D721Med (cell line): ENCODE measurements around the gene PARD6G.
"Not testable (repeated sequence)": the region's sequence is repeated elsewhere in the genome, so short reads cannot be mapped to it uniquely, and the experiment has no call there.

Experiments used
- DNase-seq: peaks from one replicate; pipeline ENCODE4 v3.0.0; 2011; ENCODE audit warnings: low spot score; ENCODE audit not compliant: insufficient read length
- FAIRE-seq: peaks from 2 replicates; lab custom pipeline; 2011; peaks lifted over from hg19 to GRCh38; lab: Jason Lieb, UNC
- CTCF ChIP-seq: IDR thresholded peaks from 2 replicates; pipeline ENCODE4 v1.5.1; 2012; ENCODE audit warnings: mild to moderate bottlenecking, control low read depth; ENCODE audit not compliant: insufficient read depth; ENCODE audit errors: missing control alignments

The PARD6G gene

GRCh38 chr18:80168982-80169381 lies 78.3 kb downstream of the PARD6G start:
- DNase-seq (no peak), FAIRE-seq (no peak)
- TF ChIP-seq CTCF, result no peak

- no peak for TF ChIP-seq CTCF
- FAIRE-seq (no peak), DNase-seq (no peak)
These were observed 79.0 kb downstream of the PARD6G start for GRCh38 chr18:80168346-80168745.

- no peak for TF ChIP-seq CTCF
- no peak for DNase-seq
- FAIRE-seq, result peak; percentile 81
These were observed 79.4 kb downstream of the PARD6G start for GRCh38 chr18:80167931-80168330.

GRCh38 chr18:80167331-80167730 lies 80.0 kb downstream of the PARD6G start:
- no peak for TF ChIP-seq CTCF
- FAIRE-seq, result no peak

GRCh38 chr18:80166725-80167124 lies 80.6 kb downstream of the PARD6G start:
- FAIRE-seq (no peak), DNase-seq (no peak)
- no peak for TF ChIP-seq CTCF

More at GRCh38 chr18:80167331-80167730, 80.0 kb downstream of the PARD6G start:
- DNase-seq, result no peak

GRCh38 chr18:80166240-80166639 lies 81.1 kb downstream of the PARD6G start:
- FAIRE-seq (no peak), DNase-seq (no peak)
- TF ChIP-seq CTCF, result no peak

GRCh38 chr18:80164727-80165355 lies 82.5 kb downstream of the PARD6G start:
- not testable (repeated sequence) for DNase-seq
- peak; percentile 48 for FAIRE-seq
